Measurements from ENCODE around the gene ALS2CL.

The ALS2CL gene

DNA sequence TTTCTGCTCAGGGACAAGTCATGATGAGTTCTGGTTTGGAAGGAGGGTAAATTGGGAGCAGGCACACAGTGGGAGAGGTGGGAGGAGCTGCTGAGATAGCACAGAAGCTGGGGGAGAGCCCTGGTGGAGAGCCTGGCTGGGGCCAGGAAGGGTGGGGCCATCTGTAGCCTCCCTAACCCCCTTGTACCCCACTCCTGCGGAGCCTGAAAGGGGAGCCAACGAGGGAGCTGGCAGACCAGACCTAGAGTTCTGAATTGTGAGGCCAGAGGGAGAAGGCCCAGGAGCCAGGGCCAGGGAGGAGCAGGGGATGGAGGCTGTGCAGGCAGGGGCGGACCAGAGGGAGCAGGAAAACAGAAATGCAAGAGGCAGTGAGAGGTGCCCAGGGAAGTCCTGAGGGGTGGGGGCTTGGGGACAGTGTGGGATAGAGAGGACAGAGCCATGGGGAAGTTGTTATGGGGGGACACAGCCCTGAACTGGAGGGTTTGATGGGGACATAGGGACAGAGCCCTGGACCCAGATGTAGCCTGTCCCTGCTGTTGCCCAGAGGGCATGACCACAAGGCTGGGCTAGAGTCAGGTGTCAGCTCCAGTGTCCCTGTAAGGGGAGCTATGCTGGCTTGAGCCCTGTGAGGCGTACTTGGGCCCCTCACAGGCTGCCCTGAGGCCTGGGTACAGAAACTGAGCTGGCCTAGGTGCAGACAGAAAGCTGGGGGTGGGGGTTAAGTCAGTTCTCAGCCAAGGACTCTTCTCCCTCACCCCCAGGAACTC is 8.9 kb upstream of the ALS2CL start:
- DNase-seq (ENCODE audit: low read depth): no peak

GRCh38 chr3:46701181-46701939 is 7.9 kb upstream of the ALS2CL start, which contains the start of gene TMIE:
TMIE (plus strand) TSS chr3:46701392; CDS start chr3:46701488, 96 bp downstream.
- no peak for DNase-seq (ENCODE audit: low read depth)

- no peak for DNase-seq (ENCODE audit: low read depth)
Measured at GRCh38 chr3:46700772-46701171, 7.3 kb upstream of the ALS2CL start.

DNA sequence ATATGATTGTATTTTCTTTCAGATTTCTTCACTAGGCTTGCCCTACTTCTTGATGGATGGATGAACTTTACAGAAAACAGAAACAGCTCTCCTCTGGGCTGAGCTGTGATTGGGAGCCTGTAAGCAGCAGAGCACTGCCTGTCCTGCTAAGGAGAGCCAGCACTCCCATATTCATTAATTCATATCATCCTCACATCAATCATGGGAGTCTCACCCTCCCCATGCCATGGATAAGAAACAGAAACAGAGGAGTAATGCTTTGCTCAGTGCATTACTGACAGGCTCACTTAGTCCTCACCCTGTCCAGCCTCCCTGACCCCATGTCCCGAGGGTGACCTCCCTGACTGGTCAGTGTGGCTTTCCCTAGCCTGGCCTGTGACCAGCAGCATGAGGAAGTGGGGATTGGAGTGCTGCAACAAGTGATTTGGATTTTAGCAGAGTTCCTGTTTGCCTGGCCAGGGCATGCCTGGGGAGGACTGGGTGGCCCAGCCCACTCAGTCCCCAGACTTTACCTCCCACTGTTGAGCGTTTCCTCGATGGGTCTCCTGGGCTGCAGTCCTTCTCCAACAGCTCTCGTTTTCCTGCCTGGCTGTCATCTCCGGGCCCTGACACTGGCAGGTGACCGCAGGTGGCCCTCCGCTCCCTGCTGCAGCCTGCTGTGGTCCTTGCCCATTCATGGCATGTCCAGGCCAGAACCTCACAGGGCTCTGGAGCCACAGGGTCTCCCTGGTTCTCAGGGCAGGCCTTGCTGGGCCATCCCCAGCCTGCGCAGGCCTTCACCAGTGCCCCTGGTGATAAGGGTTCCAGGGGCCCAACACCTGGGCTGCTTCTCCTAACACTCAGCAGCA is 6.4 kb upstream of the ALS2CL start:
- no peak for DNase-seq (ENCODE audit: low read depth)

GRCh38 chr3:46695962-46696894 is 2.7 kb upstream of the ALS2CL start:
- no peak for DNase-seq (ENCODE audit: low read depth)

DNA sequence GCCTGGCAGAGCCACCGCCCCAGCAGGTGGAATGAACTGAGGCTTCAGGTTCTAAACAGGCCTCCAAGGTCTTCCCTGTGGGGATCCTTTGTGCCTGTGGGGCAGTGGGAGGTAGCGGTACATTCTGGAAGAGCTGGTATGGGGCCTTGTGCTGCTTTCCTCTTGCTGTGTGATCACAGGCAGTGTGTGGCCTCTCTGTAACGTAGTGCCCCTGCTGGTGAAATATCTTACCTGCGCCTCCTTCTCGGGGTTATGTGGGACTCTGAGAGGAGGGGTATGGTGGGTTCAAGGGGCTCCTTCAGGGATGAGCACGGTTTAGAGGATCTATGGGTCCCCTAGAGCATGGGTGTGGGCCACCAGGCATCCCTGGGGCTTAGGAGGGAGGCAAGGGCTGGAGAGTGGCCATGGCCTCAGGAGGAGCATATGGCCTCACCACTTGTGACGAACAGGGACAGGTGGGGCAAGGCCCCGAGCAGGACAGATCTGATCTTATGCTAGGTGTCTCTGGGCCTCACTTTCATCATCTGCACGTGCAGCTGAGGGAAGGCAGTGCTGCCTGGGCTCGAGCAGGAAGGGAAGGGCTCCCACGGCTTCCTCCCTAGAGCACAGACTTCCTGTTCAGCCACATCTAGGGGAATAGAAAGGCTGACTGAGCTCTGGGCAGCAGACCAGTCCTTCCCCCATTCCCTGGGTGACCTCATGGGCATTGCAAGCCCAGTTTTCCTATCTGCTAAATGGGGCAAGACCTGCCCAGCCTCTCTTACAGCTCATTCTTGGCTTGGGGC is 1.9 kb upstream of the ALS2CL start:
- peak; percentile 37 for DNase-seq (ENCODE audit: low read depth)

DNA sequence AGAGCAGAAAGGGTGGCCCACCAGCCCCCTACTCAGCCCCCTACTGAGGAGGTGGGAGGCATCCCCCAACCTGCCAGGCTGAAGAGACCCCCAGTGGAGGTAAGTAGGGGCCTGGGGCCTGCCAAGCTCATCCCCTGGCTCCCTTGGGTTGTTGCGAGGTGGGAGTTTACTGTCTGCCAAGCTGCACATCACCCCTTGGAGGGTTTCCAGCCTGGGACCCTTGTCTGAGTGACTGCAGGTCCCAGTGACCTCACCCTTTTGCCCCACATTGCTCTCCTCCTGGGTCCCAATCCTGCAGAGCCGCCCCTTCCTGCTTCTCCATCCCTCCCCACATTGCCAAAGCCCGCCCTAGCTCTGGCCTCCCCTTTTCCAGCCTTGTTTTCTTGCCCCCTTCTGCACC is 1.0 kb upstream of the ALS2CL start:
- no peak for DNase-seq (ENCODE audit: low read depth)

DNA sequence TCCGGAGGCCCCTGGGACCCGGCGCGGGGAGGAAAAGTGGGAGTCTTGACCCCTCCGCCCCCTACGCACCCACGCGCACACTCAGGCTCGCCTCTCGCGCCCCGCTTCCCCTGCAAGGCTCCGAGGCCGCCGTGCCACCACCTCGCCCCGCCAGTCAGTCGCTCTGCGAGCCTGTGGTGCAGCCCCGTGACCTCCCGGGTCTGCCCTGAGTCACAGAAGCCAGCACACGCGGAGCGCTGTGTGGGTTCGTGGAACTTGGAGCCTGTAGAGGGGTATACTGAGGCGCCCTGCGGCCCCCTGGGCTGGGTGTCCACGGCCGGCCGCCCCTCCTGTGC is 380 bp upstream of the ALS2CL start:
- DNase-seq (ENCODE audit: low read depth): peak; percentile 34

DNA sequence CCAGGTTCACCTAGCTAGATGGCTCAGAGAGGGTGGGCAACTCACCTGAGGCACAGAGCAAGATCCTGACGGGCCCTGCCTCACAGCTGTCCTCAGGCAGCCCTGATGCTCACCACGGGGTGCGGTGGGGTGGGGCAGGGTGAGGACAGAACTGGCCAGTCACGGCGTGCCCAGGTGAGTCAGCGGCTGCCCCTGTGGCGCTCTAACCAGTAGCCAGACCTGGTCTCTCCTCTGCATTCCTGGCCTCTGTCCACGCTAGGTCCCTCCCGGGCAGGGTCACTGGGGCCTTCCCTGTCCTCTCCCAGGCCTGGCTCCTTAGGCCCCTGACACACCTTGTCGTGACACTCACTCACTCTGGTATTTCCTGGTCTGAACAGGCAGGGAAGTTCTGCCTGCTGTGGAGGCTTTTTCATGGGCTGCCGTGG is 901 bp downstream of the ALS2CL start:
- DNase-seq (ENCODE audit: low read depth): no peak

DNA sequence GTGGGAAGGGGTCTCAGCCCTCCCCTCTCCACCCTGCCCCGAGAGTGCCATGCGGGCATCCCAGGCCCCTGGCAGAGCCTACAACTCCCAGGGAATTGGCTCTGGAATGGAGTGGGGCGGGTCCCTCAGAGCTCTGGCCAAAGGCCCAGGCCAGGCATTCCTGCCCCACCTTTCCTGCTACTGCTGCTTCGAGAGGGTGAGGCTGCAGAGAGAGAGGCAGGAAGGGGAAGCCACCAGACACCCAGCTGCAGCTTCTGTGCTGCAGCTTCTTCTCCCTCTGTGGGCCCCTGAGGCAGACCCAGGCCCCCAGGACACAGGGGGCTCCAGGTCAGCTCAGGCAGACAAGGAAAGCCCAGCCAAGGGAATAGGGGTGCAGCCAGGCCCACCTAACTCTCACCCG is 2.7 kb downstream of the ALS2CL start:
- DNase-seq (ENCODE audit: low read depth): no peak

DNA sequence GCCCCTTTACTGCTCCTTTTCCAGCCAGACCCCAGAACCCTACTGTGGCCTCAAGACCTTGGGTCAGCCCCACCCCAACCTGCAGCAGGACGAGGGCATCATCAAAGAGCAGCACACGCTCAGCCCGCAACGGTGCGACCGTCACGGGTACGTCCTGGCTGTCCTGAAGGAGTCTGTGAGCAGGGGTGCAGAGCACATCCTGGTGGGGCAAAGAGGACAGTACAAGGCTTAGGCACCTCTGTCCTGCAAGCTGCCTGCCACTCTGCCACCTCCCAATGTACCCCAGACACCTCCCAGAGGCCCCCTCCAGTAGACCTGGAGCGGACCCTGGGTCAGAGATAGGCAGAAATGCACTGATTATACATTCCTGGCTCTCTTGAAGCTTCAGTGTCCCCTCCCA is 8.0 kb downstream of the ALS2CL start:
- DNase-seq (ENCODE audit: low read depth): no peak

DNA sequence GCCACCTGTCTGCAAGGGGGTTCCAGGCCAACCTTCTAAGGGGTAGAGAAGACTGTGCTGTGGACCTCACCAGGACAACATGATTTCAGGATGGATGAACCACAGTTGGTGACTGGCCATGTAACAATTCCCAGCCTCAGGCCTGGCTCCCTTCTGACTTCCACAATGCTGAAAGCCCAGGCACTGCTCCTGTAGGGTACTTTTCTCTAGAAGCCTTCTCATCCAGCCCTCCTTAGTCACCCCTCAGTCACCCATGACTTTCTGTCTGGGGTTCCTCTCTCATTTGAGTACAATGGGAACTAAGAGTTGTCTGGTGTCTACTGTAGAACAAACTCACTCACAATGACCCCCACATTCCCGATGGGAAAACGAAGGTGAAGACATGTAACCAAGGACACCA is 8.6 kb downstream of the ALS2CL start:
- DNase-seq (ENCODE audit: low read depth): no peak

- DNase-seq (ENCODE audit: low read depth): no peak
Measured at GRCh38 chr3:46682974-46683373, 10.5 kb downstream of the ALS2CL start.

DNA sequence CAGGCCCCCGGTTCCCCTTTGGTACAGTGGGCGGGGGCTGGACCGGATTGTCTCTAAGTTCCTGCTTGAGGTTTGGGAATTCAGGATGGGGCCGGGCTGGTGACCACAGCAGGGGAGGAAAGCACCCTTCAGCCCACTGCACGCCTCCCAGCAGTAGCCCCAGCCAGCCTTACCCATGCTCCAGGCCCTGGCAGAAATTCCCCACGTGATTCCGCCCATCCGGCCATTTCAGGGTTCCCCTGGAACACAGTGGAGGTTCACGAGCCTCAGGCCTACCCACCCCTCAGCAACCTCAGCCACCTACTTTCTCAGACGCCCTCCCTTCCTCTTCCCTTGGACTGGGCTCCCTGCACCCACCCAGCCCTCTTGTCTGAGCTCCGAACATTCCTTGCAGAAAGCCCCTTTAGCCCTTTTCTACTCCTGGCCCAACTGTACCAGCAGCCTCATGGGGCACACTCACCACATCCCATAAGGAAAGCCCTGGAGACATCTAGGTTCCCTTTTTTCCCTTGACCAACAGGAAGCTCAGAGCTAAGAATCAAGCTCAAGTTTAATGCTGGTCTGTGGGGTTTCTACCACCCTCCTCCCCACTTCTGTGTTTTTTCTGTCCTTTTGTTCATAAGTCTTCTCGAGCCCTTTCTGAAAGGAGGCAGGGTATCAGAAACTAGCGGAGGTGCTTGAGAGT is 11.5 kb downstream of the ALS2CL start:
- DNase-seq (ENCODE audit: low read depth): no peak

DNA sequence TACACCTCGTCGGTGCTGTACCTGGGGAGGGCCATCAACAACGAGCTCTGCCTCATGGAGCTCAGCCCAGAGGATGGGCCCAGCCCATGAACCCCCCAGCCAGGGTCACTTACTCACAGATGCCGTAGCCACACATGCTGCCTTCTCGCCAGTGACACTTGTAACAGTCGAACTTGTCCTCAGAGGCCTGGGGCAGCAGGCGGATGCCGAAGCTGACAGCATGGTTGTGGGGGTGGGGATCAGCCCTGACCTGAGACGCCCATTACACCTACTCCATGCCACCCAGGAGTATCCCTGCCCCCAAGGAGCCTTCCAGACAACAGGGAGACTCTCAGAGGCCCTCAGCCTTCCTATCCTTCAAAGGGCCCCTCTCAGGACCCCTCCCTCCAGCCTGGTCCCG is 12.1 kb downstream of the ALS2CL start:
- no peak for DNase-seq (ENCODE audit: low read depth)

- no peak for DNase-seq (ENCODE audit: low read depth)
Measured at GRCh38 chr3:46680298-46680826, 13.1 kb downstream of the ALS2CL start.

DNA sequence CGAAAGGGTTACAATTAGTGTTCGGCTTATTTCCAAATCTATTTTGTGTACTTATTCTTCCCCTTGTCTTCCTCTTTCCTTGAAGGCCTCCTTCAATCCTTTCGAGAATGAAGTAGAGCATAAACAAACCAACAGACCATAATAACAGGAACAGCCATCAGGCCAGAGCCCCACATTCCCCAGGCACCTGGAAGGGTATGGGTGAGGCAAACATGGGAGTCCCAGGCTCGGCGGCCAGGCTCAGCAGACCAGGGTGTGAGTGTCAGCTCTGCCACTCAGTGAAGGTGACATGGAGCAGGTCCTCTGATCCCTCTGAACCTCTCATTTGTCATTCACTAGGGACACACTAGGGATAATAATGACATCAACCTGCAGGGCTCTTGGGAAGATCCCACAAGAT is 13.8 kb downstream of the ALS2CL start:
- no peak for DNase-seq (ENCODE audit: low read depth)

- DNase-seq (ENCODE audit: low read depth): no peak
Measured at GRCh38 chr3:46678280-46678679, 15.2 kb downstream of the ALS2CL start.

GRCh38 chr3:46677411-46677726 is 16.1 kb downstream of the ALS2CL start:
- no peak for DNase-seq (ENCODE audit: low read depth)
